Mesendoderm (in vitro differentiated cells): ENCODE data around the gene FCSK.
"Not testable (repeated sequence)": the region's sequence is repeated elsewhere in the genome, so short reads cannot be mapped to it uniquely, and the experiment has no call there.

Source experiments
- DNase-seq: peaks from one replicate; pipeline ENCODE4 v3.0.0; 2013
- H2AK5ac ChIP-seq: 2 replicates; pipeline ENCODE4 v1.6.1; 2013; ENCODE audit warnings: low read length, inconsistent platforms
- H2BK120ac ChIP-seq: 2 replicates; pipeline ENCODE4 v1.6.1; 2013; ENCODE audit warnings: low read depth, mild to moderate bottlenecking, low read length, moderate library complexity, mixed read lengths
- H2BK15ac ChIP-seq: replicated peaks from 2 replicates; pipeline ENCODE4 v1.6.1; 2013; ENCODE audit warnings: low read depth, mild to moderate bottlenecking, moderate library complexity
- H2BK5ac ChIP-seq: 2 replicates; pipeline ENCODE4 v1.6.1; 2013; ENCODE audit warnings: low read length, inconsistent platforms
- H3K18ac ChIP-seq: 2 replicates; pipeline ENCODE4 v1.6.1; 2013; ENCODE audit warnings: mild to moderate bottlenecking, low read length, mixed read lengths
- H3K23ac ChIP-seq: one replicate; pipeline ENCODE4 v1.6.1; 2013; ENCODE audit warnings: low read length
- H3K27ac ChIP-seq: 2 replicates; pipeline ENCODE4 v1.5.1; 2013; ENCODE audit warnings: low read depth, mild to moderate bottlenecking, inconsistent platforms, low read length, moderate library complexity
- H3K27me3 ChIP-seq: 2 replicates; pipeline ENCODE4 v1.6.1; 2013; ENCODE audit warnings: low read length, control low read depth, mild to moderate bottlenecking, inconsistent platforms; ENCODE audit not compliant: insufficient read depth, poor library complexity
- H3K36me3 ChIP-seq: 2 replicates; pipeline ENCODE4 v1.6.1; 2013; ENCODE audit warnings: low read length, inconsistent platforms; ENCODE audit not compliant: control insufficient read depth, insufficient read depth
- H3K4ac ChIP-seq: one replicate; pipeline ENCODE4 v1.6.1; 2013; ENCODE audit warnings: low read depth, mild to moderate bottlenecking, low read length, moderate library complexity
- H3K4me1 ChIP-seq: 2 replicates; pipeline ENCODE4 v1.6.1; 2013; ENCODE audit warnings: low read depth, low read length, inconsistent platforms; ENCODE audit not compliant: control insufficient read depth
- H3K4me2 ChIP-seq: 2 replicates; pipeline ENCODE4 v1.6.1; 2013; ENCODE audit warnings: low read length
- H3K4me3 ChIP-seq: 2 replicates; pipeline ENCODE4 v1.5.1; 2013; ENCODE audit warnings: mild to moderate bottlenecking, low read length
- H3K56ac ChIP-seq: one replicate; pipeline ENCODE4 v1.6.1; 2013; ENCODE audit warnings: low read length
- H3K79me1 ChIP-seq: 2 replicates; pipeline ENCODE4 v1.6.1; 2013; ENCODE audit warnings: low read length, inconsistent platforms
- H3K79me2 ChIP-seq: 2 replicates; pipeline ENCODE4 v1.6.1; 2013; ENCODE audit warnings: mild to moderate bottlenecking, low read length; ENCODE audit not compliant: control insufficient read depth, insufficient read depth
- H3K9ac ChIP-seq: 2 replicates; pipeline ENCODE4 v1.6.1; 2013; ENCODE audit warnings: low read length, inconsistent platforms
- H4K5ac ChIP-seq: one replicate; pipeline ENCODE4 v1.6.1; 2013; ENCODE audit warnings: low read length
- H4K8ac ChIP-seq: one replicate; pipeline ENCODE4 v1.6.1; 2013; ENCODE audit warnings: low read depth, mild to moderate bottlenecking, control low read depth, low read length, moderate library complexity
- WGBS: extraction: QIAGEN DNeasy Blood & Tissue Kit; methylation state at CpG from one replicate; pipeline ENCODE4 v1.1.7; 2013; ENCODE audit warnings: low lambda C conversion rate, missing lambda C conversion rate; ENCODE audit not compliant: insufficient coverage; ENCODE audit errors: extremely low coverage; 5-methylcytosine and 5-hydroxymethylcytosine counted together

Gene FCSK

DNA sequence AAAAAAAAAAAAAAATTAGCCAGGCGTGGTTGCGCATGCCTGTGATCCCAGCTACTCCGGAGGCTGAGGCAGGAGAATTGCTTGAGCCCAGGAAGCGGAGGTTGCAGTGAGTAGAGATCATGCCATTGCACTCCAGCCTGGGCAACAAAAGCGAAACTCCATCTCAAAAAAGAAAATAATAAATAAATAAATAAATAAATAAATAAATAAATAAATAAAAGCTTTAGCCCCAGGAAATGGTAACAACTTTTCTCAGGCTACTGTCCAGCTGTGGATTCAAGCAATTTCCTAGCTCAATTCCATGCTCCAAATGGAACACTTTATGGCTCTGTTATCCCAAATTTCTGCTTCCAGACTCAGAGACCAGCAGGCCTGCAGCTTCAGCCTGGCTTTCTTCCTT, 40.8 kb upstream of the FCSK start:
- not testable (repeated sequence) for H3K27me3 ChIP-seq, H2BK5ac ChIP-seq, H3K4ac ChIP-seq, H2BK120ac ChIP-seq, H3K56ac ChIP-seq, H2BK15ac ChIP-seq, H4K8ac ChIP-seq, H3K23ac ChIP-seq, H3K27ac ChIP-seq, H3K36me3 ChIP-seq, H4K5ac ChIP-seq, H3K4me1 ChIP-seq, H2AK5ac ChIP-seq, H3K4me3 ChIP-seq, H3K9ac ChIP-seq, DNase-seq, H3K4me2 ChIP-seq, H3K18ac ChIP-seq
- no CpG with 5 or more reads among the region's 5 CpGs for WGBS
- H3K79me2 ChIP-seq = peaks cover 19% of the 10 kb centered on the region
- H3K79me1 ChIP-seq = peaks cover 22% of the 10 kb centered on the region

GRCh38 chr16:70416748-70417616, 37.4 kb upstream of the FCSK start:
- no peaks in the 10 kb centered on the region for H3K27me3 ChIP-seq
- no peak for DNase-seq
- no peak overlapping the region for H3K9ac ChIP-seq
- H3K4me1 ChIP-seq = peaks cover 35% of the 10 kb centered on the region
- no peak overlapping the region for H3K56ac ChIP-seq
- H3K4me3 ChIP-seq = no peak overlapping the region
- WGBS = no CpG with 5 or more reads among the region's 17 CpGs
- H3K79me2 ChIP-seq = peaks cover 48% of the 10 kb centered on the region
- H3K4ac ChIP-seq = no peak overlapping the region
- no peak overlapping the region for H4K8ac ChIP-seq
- H3K23ac ChIP-seq = no peak overlapping the region
- no peak overlapping the region for H3K18ac ChIP-seq
- no peak overlapping the region for H4K5ac ChIP-seq
- no peak overlapping the region for H2BK120ac ChIP-seq
- H2AK5ac ChIP-seq = no peak overlapping the region
- no peak overlapping the region for H3K27ac ChIP-seq
- H2BK15ac ChIP-seq = no peak overlapping the region
- H2BK5ac ChIP-seq = no peak overlapping the region
- no peak overlapping the region for H3K4me2 ChIP-seq
- H3K36me3 ChIP-seq = no peaks in the 10 kb centered on the region
- H3K79me1 ChIP-seq = peaks cover 47% of the 10 kb centered on the region

DNA sequence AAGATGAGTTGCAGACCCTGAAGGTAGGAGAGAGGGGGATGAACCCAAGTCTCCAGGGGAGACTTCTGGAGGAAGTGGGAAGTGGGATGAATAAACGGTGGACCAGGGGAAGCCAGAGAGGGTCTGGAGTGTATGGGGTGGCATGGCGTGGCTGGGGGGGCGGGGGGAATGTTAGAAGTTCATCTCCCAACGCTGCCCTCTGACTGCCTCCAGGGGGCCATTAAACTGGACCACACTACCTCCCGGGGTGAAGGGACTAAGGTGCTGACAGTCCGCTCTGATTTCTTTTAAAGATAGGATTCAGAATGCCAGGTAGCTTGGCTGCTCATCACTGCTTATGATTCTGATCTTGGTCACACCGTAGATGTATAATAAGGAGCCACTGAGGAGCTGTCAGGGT, 36.7 kb upstream of the FCSK start:
- H3K27ac ChIP-seq = no peak overlapping the region
- H3K79me2 ChIP-seq = peaks cover 53% of the 10 kb centered on the region
- no CpG with 5 or more reads among the region's 7 CpGs for WGBS

DNA sequence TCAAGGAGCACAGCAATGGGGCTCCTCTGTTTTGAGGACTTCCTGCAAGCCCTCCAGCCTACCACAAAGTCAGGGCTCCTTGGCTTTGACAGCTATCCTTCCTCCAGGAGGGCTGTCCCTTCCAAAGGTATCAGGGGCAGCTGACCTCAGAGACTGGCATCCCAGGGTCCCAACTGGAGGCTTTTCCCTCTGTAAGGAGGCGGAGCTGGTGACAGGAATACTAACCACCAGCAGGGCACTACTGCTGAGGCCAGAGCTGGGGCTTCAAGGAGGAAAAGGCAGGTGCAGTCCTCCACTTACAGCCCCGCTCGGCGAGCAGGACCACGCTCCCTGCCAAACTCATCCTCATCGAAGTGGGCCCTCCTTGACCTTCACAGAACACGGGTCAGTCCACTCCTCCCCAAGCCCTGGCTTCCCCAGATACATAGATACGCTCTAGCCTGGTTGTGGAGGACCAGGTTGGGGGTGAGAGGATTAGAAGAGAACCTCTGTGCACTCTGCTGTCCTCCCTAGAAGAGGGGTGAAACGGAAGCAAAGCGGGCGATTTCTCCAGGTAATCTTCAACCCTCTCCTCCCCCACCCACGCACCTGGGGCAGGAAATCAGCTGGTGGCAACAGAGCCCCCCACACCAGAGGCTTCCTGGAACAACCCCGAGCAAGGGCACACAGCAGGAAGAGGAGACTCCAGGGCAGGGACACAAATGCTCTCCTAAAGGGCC, 36.0 kb upstream of the FCSK start:
- Histone ChIP-seq H3K27ac (no peak overlapping the region), H2BK5ac (no peak overlapping the region)

More for the DNA sequence above, 36.7 kb upstream of the FCSK start:
- no peak overlapping the region for H4K8ac ChIP-seq
- no peak overlapping the region for H3K4me3 ChIP-seq
- H2BK120ac ChIP-seq = no peak overlapping the region
- H2BK5ac ChIP-seq = no peak overlapping the region
- no peak overlapping the region for H2BK15ac ChIP-seq
- no peak overlapping the region for H3K23ac ChIP-seq
- DNase-seq = no peak
- peaks cover 36% of the 10 kb centered on the region for H3K4me1 ChIP-seq
- H3K18ac ChIP-seq = no peak overlapping the region
- no peak overlapping the region for H3K4ac ChIP-seq
- H2AK5ac ChIP-seq = no peak overlapping the region
- H3K27me3 ChIP-seq = no peaks in the 10 kb centered on the region
- no peak overlapping the region for H3K56ac ChIP-seq
- no peak overlapping the region for H3K9ac ChIP-seq
- H3K4me2 ChIP-seq = no peak overlapping the region
- H3K36me3 ChIP-seq = no peaks in the 10 kb centered on the region
- H4K5ac ChIP-seq = no peak overlapping the region
- H3K79me1 ChIP-seq = peaks cover 50% of the 10 kb centered on the region

DNA sequence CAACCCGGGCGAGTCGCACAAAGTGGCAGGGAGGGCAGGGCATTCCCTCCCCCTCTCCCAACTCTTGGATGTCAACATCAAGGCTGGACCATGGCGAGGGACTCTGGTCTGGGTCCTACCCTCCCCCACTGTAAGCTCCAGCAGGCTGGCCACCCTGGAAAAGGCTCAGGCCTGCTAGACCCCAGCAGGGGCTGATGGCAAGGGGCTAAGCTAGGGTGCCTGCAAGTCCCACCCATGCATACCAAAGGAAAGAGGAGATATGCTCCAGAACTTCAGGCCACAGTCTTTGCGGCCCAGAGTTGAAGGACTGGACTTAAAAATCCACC, 35.4 kb upstream of the FCSK start:
- Histone ChIP-seq H3K4me2 (no peak overlapping the region), H3K9ac (peak overlapping the region; percentile 22), H3K79me1 (peaks cover 50% of the 10 kb centered on the region), H4K5ac (peak overlapping the region; percentile 19), H2BK5ac (no peak overlapping the region), H2BK15ac (no peak overlapping the region), H3K36me3 (no peaks in the 10 kb centered on the region), H3K4me1 (peaks cover 36% of the 10 kb centered on the region), H2BK120ac (no peak overlapping the region), H4K8ac (no peak overlapping the region), H3K79me2 (peaks cover 56% of the 10 kb centered on the region), H3K18ac (no peak overlapping the region), H3K27me3 (no peaks in the 10 kb centered on the region), H3K4ac (no peak overlapping the region), H2AK5ac (no peak overlapping the region), H3K23ac (no peak overlapping the region), H3K56ac (peak overlapping the region; percentile 30), H3K4me3 (no peak overlapping the region), H3K27ac (no peak overlapping the region)
- no peak for DNase-seq
- no CpG with 5 or more reads among the region's 5 CpGs for WGBS

More for the DNA sequence above, 36.0 kb upstream of the FCSK start:
- H4K8ac ChIP-seq = no peak overlapping the region
- no peak overlapping the region for H3K4me3 ChIP-seq
- no peak overlapping the region for H4K5ac ChIP-seq
- no peaks in the 10 kb centered on the region for H3K36me3 ChIP-seq
- H3K79me1 ChIP-seq = peaks cover 50% of the 10 kb centered on the region
- no peaks in the 10 kb centered on the region for H3K27me3 ChIP-seq
- H2BK15ac ChIP-seq = no peak overlapping the region
- no peak overlapping the region for H3K18ac ChIP-seq
- no peak for DNase-seq
- no peak overlapping the region for H3K4me2 ChIP-seq
- H3K4ac ChIP-seq = no peak overlapping the region
- WGBS = no CpG with 5 or more reads among the region's 13 CpGs
- H2AK5ac ChIP-seq = no peak overlapping the region
- H3K23ac ChIP-seq = no peak overlapping the region
- H3K9ac ChIP-seq = peak overlapping the region; percentile 22
- H3K79me2 ChIP-seq = peaks cover 56% of the 10 kb centered on the region
- H2BK120ac ChIP-seq = no peak overlapping the region
- H3K4me1 ChIP-seq = peaks cover 36% of the 10 kb centered on the region
- no peak overlapping the region for H3K56ac ChIP-seq
